Measurements from ENCODE around the gene PLEKHD1.
"Not testable (repeated sequence)": the region's sequence is repeated elsewhere in the genome, so short reads cannot be mapped to it uniquely, and the experiment has no call there.

GRCh38 chr14:69476824-69477450 lies 7.6 kb upstream of the PLEKHD1 start:
- TF ChIP-seq CTCF (IDR thresholded peaks at IDR 0.05; ENCODE audit: low read depth, low read length, poor library complexity, severe bottlenecking); EZH2phosphoT487 (IDR thresholded peaks at IDR 0.05; ENCODE audit: borderline replicate concordance, low read length): not testable (repeated sequence)
